ENCODE data around the gene CCR9.

CCR9 gene

DNA sequence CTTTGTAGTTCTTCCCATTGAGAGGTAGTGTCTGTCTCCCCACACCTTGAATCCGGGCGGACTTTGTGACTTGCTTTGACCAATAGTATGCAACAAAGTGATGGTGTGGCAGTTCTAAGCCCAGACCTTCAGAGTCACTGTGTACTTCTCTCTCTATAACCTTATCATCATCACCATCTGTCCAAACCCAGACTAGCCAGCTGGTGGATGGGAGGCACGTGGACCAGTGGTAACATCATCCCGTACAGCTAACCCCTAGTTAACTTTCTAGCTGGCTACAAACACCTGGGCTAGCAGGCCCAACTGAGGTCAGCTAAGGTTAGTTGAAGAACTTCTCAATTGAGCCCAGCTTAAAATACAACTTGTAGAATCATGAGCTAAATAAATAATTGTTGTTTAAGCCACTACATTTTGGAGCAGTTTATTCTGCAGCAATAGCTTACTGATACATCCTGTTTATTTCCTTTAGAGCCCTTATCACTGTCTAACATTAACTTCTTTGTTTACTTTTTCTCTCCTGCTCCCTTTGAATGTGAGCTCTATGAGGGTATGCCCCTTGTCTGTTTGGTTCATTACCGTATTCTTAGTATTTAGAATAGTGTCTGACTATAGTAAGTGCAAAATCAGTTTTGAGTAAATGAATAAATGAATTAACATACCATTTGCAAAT, 11.5 kb upstream of the CCR9 start:
- Histone ChIP-seq H3K27me3 (ENCODE audit: low read length) (no peaks in the 10 kb centered on the region), H3K4me2 (ENCODE audit: low read depth, low read length, poor library complexity, severe bottlenecking) (no peak overlapping the region), H3K36me3 (ENCODE audit: low read length) (no peaks in the 10 kb centered on the region), H4K20me1 (ENCODE audit: low read depth, low read length) (no peaks in the 10 kb centered on the region), H3K9me2 (replicated peaks; ENCODE audit: insufficient read depth, low read length) (no peaks in the 10 kb centered on the region), H3K79me2 (ENCODE audit: insufficient read depth, low read length) (no peaks in the 10 kb centered on the region), H3K27ac (ENCODE audit: low read depth, low read length) (no peak overlapping the region), H2AFZ (ENCODE audit: low read depth, low read length, severe bottlenecking) (no peak overlapping the region), H3K9me3 (ENCODE audit: insufficient read depth, low read length) (no peaks in the 10 kb centered on the region), H3K9ac (ENCODE audit: low read length) (no peak overlapping the region), H3K4me3 (ENCODE audit: insufficient read depth, low read length, poor library complexity, severe bottlenecking) (no peak overlapping the region), H3F3A (ENCODE audit: insufficient read depth) (no peaks in the 10 kb centered on the region)
- TF ChIP-seq EZH2phosphoT487 (conservative IDR thresholded peaks at IDR 0.05; ENCODE audit: low read length), result no peak
- TF ChIP-seq, protein P1, sequence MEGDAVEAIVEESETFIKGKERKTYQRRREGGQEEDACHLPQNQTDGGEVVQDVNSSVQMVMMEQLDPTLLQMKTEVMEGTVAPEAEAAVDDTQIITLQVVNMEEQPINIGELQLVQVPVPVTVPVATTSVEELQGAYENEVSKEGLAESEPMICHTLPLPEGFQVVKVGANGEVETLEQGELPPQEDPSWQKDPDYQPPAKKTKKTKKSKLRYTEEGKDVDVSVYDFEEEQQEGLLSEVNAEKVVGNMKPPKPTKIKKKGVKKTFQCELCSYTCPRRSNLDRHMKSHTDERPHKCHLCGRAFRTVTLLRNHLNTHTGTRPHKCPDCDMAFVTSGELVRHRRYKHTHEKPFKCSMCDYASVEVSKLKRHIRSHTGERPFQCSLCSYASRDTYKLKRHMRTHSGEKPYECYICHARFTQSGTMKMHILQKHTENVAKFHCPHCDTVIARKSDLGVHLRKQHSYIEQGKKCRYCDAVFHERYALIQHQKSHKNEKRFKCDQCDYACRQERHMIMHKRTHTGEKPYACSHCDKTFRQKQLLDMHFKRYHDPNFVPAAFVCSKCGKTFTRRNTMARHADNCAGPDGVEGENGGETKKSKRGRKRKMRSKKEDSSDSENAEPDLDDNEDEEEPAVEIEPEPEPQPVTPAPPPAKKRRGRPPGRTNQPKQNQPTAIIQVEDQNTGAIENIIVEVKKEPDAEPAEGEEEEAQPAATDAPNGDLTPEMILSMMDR (IDR thresholded peaks at IDR 0.05; ENCODE audit: insufficient read depth, low read length, poor library complexity, severe bottlenecking), result no peak

DNA sequence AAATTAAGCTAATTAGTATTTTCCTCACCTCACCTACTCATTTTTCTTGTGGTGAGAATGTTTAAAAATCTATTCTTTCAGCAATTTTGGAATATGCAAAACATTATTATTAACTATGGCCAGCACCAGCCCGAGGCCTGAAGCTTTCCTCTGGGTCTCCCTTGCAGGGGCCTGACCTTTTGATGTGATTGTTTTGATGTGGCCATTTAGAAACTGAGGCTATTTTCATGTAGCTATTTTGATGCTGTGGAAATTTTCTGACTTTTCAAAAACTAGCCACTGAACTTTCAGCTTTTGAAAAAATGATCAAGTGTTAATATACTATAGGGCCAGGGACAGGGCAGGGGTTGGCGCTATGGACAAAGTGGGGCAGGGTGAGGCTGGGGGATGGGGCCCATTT, 8.2 kb upstream of the CCR9 start:
- no peaks in the 10 kb centered on the region for H3K9me2 ChIP-seq (replicated peaks; ENCODE audit: insufficient read depth, low read length)
- H3K9me3 ChIP-seq (ENCODE audit: insufficient read depth, low read length), result no peaks in the 10 kb centered on the region
- no peaks in the 10 kb centered on the region for H3K36me3 ChIP-seq (ENCODE audit: low read length)
- no peak overlapping the region for H3K4me2 ChIP-seq (ENCODE audit: low read depth, low read length, poor library complexity, severe bottlenecking)
- no peak overlapping the region for H2AFZ ChIP-seq (ENCODE audit: low read depth, low read length, severe bottlenecking)
- H3K4me3 ChIP-seq (ENCODE audit: insufficient read depth, low read length, poor library complexity, severe bottlenecking), result no peak overlapping the region
- H3K9ac ChIP-seq (ENCODE audit: low read length), result no peak overlapping the region
- no peaks in the 10 kb centered on the region for H3K79me2 ChIP-seq (ENCODE audit: insufficient read depth, low read length)
- H3K27me3 ChIP-seq (ENCODE audit: low read length), result no peaks in the 10 kb centered on the region
- no peaks in the 10 kb centered on the region for H4K20me1 ChIP-seq (ENCODE audit: low read depth, low read length)
- H3K27ac ChIP-seq (ENCODE audit: low read depth, low read length), result no peak overlapping the region
- TF ChIP-seq, protein P1 (IDR thresholded peaks at IDR 0.05; ENCODE audit: insufficient read depth, low read length, poor library complexity, severe bottlenecking), result no peak
- no peak for TF ChIP-seq EZH2phosphoT487 (conservative IDR thresholded peaks at IDR 0.05; ENCODE audit: low read length)
- H3F3A ChIP-seq (ENCODE audit: insufficient read depth), result no peaks in the 10 kb centered on the region

DNA sequence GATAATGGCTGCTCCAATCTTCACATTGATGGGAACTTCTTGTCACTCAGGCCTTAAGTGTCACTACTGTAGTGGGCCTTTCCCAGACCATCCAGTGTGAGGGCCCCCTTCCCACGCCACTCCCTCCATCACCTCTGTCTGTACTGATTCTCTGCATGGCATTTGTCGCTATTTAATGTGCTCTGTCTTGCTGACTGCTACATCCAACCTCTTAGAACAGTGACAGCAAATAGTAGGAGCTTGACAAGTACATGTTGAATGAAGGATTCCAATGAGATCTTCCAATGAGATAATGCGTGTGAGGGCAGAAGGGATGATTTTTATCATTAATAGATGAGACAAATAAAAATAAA, 5.6 kb upstream of the CCR9 start:
- H3F3A ChIP-seq (ENCODE audit: insufficient read depth), result no peaks in the 10 kb centered on the region
- H2AFZ ChIP-seq (ENCODE audit: low read depth, low read length, severe bottlenecking), result no peak overlapping the region
- H3K9me2 ChIP-seq (replicated peaks; ENCODE audit: insufficient read depth, low read length), result no peaks in the 10 kb centered on the region
- H3K4me3 ChIP-seq (ENCODE audit: insufficient read depth, low read length, poor library complexity, severe bottlenecking), result no peak overlapping the region
- no peak overlapping the region for H3K9ac ChIP-seq (ENCODE audit: low read length)
- no peaks in the 10 kb centered on the region for H3K9me3 ChIP-seq (ENCODE audit: insufficient read depth, low read length)
- no peaks in the 10 kb centered on the region for H3K79me2 ChIP-seq (ENCODE audit: insufficient read depth, low read length)
- TF ChIP-seq EZH2phosphoT487 (conservative IDR thresholded peaks at IDR 0.05; ENCODE audit: low read length), result no peak
- TF ChIP-seq, protein P1 (IDR thresholded peaks at IDR 0.05; ENCODE audit: insufficient read depth, low read length, poor library complexity, severe bottlenecking), result no peak
- H4K20me1 ChIP-seq (ENCODE audit: low read depth, low read length), result no peaks in the 10 kb centered on the region
- no peaks in the 10 kb centered on the region for H3K36me3 ChIP-seq (ENCODE audit: low read length)
- H3K27me3 ChIP-seq (ENCODE audit: low read length), result no peaks in the 10 kb centered on the region
- H3K4me2 ChIP-seq (ENCODE audit: low read depth, low read length, poor library complexity, severe bottlenecking), result no peak overlapping the region
- no peak overlapping the region for H3K27ac ChIP-seq (ENCODE audit: low read depth, low read length)
